NCI-H1436 (cell line): Measurements from ENCODE around the gene VSIG2.

Source experiments
- DNase-seq: peaks from one replicate; lab custom pipeline; 2025; lab: John Stamatoyannopoulos, UW

Gene VSIG2

GRCh38 chr11:124763156-124763947 is 11.3 kb upstream of the VSIG2 start:
- peak; percentile 71 for DNase-seq

GRCh38 chr11:124762624-124763155 is 10.6 kb upstream of the VSIG2 start:
- no peak for DNase-seq

GRCh38 chr11:124762105-124762623 is 10.1 kb upstream of the VSIG2 start, which contains the start of gene ESAM:
Gene ESAM (minus strand): TSS chr11:124762290. CDS start chr11:124762154, 136 bp downstream.
- peak; percentile 8 for DNase-seq

- DNase-seq, result no peak
Observed at GRCh38 chr11:124761301-124762104, 9.4 kb upstream of the VSIG2 start.

DNA sequence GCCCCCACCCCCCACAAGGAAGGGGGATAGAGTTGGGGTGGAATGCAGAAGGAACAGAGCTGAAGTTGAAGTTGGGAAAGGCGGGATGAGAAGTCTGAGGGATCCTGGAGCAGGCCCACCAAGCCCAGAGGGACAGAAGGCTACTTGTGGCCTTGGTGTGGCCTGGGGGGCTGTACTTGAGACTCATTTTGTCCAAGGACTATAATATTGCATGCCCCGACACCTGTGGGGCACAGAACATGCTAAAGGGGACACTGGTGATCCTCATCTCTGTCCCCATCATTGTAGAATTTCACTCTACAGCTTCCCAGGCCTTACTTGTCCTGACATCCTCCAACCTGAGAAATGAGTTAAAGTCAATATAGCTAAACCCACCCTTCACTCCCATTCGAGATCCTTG is 8.8 kb upstream of the VSIG2 start:
- no peak for DNase-seq

- no peak for DNase-seq
Observed at GRCh38 chr11:124760205-124760652, 8.2 kb upstream of the VSIG2 start.

DNA sequence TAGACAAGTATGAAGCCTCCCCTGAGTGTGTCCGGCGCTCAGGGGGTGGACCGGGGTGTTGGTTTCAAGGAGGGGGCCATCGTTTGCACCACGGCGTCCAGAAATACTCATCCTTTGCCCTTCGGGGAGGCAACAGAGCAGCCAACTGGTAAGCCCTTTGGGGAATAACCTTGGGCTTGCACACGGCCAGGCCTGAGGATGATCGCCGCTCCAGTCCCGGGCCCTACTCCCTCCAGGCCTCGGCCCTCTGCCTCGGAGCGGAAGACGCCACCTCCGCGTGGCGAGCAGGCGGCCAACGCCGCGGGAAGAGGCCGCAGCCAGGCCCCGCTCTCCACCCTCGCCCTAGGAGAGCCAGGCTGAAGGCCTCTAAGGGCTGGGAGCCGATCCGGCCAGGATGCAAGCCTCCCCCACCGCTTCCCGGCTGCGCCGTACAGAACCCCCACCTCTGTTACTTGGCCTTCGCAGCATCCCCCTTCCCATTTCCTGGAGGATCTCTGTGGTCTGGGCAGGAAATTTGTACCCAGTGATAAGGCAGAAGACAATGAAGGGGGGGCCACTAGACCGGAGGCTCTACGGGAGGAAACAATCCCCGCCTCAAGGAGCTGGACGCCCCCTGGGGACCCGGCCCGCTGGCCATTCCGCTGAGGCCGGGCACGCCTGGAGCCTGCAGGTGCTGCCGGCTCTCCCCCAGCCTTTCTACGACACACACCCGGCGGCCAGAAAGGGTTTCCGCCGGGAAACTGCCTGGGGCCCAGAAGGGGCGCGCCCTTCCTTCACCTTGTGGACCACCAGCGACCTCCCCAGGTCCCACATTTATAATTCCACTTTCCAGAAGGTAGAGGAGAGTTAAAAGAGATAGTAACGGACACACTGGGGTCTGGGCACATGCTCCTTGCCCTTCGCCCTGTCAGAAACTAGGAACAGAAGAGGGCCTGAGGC is 7.5 kb upstream of the VSIG2 start:
- no peak for DNase-seq

DNA sequence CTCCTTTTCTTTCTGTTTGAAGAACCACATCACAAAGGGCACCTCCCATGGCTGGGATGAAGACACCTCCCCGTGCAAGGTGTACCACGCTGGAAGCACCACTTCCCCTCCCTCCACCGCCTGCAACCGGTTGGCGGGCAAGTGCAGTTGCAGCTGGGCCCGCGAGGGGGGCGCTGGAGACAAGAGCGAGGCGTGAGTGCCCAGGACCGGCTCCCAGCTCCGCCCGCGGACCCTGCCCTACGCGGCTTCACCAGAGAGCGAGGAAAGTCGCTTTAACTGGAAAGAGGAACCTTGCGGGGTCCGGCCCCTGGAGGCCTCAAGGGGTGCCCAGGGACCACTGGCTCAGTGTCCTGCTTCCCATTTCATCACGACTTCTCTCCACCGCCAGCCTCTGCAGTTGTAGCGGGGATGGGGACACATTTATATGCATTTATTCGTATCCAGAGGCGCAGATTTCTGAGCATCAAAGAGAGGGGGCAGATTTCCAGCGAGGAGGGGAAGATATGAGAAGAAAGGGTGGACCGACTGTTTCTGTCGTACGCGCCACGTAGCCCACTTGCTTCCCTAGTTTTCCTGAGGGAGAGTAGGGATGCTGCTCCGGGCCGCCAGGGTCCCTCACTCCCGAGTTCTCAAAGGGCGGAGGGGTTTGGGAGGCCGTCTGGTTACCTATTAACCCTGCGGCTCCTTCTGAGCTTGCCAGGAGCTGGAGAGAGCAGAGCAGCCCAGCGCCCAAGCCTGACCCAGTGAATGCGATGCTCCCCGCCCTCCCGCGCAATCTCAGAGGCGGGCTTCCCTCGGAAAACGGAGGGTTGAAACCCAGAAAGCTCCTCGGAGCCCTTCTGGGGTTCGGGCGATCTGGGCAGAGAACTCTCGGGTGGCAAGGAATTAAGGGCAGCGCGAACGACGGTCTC is 6.6 kb upstream of the VSIG2 start:
- peak; percentile 59 for DNase-seq

DNA sequence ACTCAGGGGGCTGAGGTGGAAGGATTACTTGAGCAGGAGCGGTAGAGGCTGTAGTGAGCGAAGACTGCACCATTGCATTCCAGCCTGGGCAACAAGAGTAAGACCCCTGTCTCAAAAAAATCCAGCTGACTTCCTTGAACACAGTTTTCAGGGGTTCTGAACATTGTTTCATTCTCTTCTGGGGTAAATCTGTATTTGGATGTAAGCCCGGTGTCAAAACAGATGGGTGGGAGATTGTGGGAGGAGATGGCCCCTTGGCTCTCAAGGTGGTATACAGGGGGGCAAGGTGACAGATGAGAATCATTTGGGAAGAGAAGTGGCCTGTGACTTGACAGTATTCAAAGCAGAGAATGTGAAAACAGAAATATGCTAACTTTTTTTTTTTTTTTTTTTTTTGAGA is 5.3 kb upstream of the VSIG2 start:
- no peak for DNase-seq

DNA sequence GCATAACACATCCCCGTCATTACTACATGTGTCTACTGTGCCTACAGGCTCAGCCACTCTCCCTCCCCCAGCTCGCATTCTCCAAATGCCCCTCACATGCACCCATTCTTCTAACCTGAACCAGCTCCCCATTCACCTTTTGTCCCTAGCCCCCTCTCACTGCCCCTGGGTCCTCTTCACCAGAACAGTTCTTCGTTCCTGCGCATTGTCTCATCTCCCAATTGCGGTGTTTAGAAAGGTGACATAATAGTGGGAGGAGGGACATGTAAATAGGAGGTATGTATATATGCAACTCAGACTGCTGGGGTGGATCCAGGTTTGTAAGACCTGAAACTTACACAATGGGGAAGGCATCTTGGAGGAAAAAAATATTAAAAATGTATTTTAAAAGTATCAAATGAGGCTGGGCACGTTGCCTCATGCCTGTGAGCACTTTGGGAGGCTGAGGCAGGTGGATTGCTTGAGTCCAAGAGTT is 4.7 kb upstream of the VSIG2 start:
- no peak for DNase-seq

GRCh38 chr11:124756033-124756752 is 4.1 kb upstream of the VSIG2 start:
- no peak for DNase-seq

DNA sequence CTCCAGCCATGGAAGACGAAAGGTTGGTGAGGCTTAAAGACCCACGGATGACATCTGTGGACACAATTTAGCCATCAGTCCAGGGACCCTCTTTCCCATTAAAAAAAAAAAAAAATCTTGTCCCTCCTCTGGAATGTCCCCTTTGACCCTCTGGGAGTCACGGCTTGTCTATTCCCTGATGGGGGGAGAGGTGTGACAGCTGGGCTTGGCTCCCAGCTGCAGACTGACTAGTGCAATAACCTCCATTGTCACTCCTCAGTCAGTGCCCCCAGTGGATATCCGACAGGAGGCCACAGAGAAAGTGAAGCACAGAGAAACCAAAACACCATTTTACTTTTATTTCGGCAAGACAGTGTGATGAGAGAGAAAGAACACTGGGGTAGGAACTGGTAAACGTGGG is 2.7 kb upstream of the VSIG2 start:
- no peak for DNase-seq

GRCh38 chr11:124754309-124754708 is 2.3 kb upstream of the VSIG2 start:
- DNase-seq, result no peak

GRCh38 chr11:124753624-124754023 is 1.6 kb upstream of the VSIG2 start:
- DNase-seq, result no peak

DNA sequence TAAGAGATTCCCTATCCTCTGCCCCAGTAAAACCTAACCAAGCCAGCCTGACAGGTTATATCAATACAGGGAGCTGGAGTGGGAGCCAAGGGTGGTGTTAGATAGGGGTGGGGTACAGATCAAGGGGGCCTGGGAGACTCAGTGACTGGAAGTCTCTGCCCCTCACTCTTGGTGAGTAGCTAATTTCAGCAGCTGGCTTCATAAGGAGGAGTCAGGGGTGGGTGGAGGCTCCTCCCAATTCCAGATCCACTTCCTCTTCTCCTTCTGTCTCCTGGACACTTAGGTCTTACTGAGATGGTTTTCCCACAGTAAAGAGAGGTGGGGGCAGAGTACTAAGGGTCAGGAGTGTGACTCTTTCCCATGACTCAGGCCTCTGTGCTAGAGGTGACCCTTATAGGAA is 1.1 kb upstream of the VSIG2 start:
- DNase-seq, result no peak

- no peak for DNase-seq
Observed at GRCh38 chr11:124752471-124753102, 532 bp upstream of the VSIG2 start.

DNA sequence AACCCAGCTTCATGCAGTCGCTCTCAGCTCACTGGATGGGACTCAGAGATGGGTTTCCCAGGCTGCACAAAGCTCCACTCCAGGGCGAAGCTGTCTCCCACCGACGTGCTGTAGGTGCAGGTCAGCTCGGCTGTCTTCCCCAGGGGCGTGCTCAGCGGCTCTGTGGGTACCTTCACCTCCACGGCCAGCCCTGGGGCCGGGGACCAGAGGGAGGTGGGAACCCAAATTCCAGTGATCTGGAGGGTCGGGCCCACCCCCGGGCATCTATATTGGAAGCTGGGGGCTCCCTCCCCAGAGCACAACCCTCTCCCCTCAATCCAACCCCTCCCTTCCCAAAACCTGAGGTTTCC is 689 bp downstream of the VSIG2 start:
- no peak for DNase-seq

- no peak for DNase-seq
Observed at GRCh38 chr11:124749912-124750311, 2.1 kb downstream of the VSIG2 start.
